Transverse colon (tissue), 4 donors: Measurements from ENCODE around the gene SNPH. TPM values are rescaled to one million over a fixed set of nuclear protein-coding genes. Genes with fewer than 3 reads are reported as not detected.

Experiments
- DNase-seq: peaks from one replicate; pipeline ENCODE4 v3.0.0-alpha.2; 2019
- H3K27ac ChIP-seq, 4 donors: fragments of 200-600 bp; sonication (generic); 2 replicates each; pipeline ENCODE4 v1.5.1; 2016 to 2018; ENCODE audit warnings: inconsistent platforms in 4 of 4
- H3K27me3 ChIP-seq: fragments of 200-600 bp; sonication (generic); 2 replicates; pipeline ENCODE4 v1.5.1; 2017; ENCODE audit warnings: inconsistent platforms
- H3K36me3 ChIP-seq, 4 donors: fragments of 200-600 bp; sonication (generic); 2 replicates each; pipeline ENCODE4 v1.5.1; 2017 to 2019; ENCODE audit warnings: inconsistent platforms in 4 of 4
- H3K4me1 ChIP-seq, 4 donors: fragments of 200-600 bp; sonication (generic); 2 replicates each; pipeline ENCODE4 v1.5.1; 2017 to 2020; ENCODE audit warnings: inconsistent platforms in 4 of 4
- H3K4me3 ChIP-seq, 4 donors: fragments of 200-600 bp; sonication (generic); 1 replicate in 1 of 4; 2 replicates in 3 of 4; pipeline versions ENCODE4 v1.5.1 to v1.6.1; 2017 to 2019; ENCODE audit warnings: inconsistent platforms in 4 of 4
- H3K9me3 ChIP-seq, 2 donors: fragments of 200-600 bp; sonication (generic); 2 replicates each; pipeline ENCODE4 v1.5.1; 2017 to 2019; ENCODE audit warnings: inconsistent platforms in 2 of 2
- CTCF ChIP-seq, 5 experiments: fragments of 200-600 bp in 3 of 5; fragments of 450-650 bp in 2 of 5; sonication (generic) in 3 of 5; IDR thresholded peaks; 1 replicate in 2 of 5; 2 replicates in 3 of 5; pipeline ENCODE4 v1.5.1; 2016 to 2017; ENCODE audit warnings: antibody characterized with exemption in 5 of 5, inconsistent platforms in 3 of 5, mild to moderate bottlenecking in 2 of 5, moderate library complexity in 1 of 5
- EP300 ChIP-seq: sonication (generic); formaldehyde crosslinking; IDR thresholded peaks from one replicate; pipeline ENCODE4 v1.6.1; 2017; ENCODE audit warnings: antibody characterized with exemption, low read depth
- POLR2A ChIP-seq: fragments of 450-650 bp; IDR thresholded peaks from one replicate; pipeline ENCODE4 v1.6.1; 2016; ENCODE audit warnings: antibody characterized with exemption, mild to moderate bottlenecking, moderate library complexity
- POLR2AphosphoS5 ChIP-seq, 3 donors: sonication (generic); formaldehyde crosslinking; IDR thresholded peaks; one replicate each; pipeline ENCODE4 v1.6.1; 2016; ENCODE audit warnings: antibody characterized with exemption in 3 of 3
- WGBS, 2 donors: methylation state at CpG; one replicate each; pipeline ENCODE4 v1.1.5; 2018; ENCODE audit warnings: low coverage in 1 of 2; 5-methylcytosine and 5-hydroxymethylcytosine counted together
- in situ Hi-C, 4 donors: fragments of 200-750 bp; cut with MboI; loops; one replicate each; pipeline versions ENCODE4 v1.15.0 to v1.15.1; 2017; ENCODE audit warnings: low sequenced_read_pairs in 3 of 4, low pct_ligation_motif_present in 1 of 4, low pct_unique_long_range_greater_than_20kb in 1 of 4
- intact Hi-C: fragments of 100-400 bp; cut with DNase I; formaldehyde crosslinking; loops from one replicate; pipeline ENCODE4 v1.15.1; 2023; ENCODE audit warnings: low total_unique reads
- total RNA-seq, 4 donors: library from RNA; depleted of rRNA; stranded (reverse); fragments of >200 nt; gene quantifications; one replicate each; pipeline ENCODE4 v1.1.0, GENCODE V29; 2016

Gene SNPH
- total RNA-seq, 4 donors from 2014 or later = 2.2 to 2.6 (median 2.3) TPM

- in situ Hi-C loops = loop anchor here in 1 of 4 donors (10.0 kb wide), 1 partner anchor 53 kb away; no protein-coding TSS in a partner anchor
- intact Hi-C loops = no loop called here
- Histone ChIP-seq H3K4me3 (no peak overlapping the region), H3K9me3 (no peaks in the 10 kb centered on the region), H3K27me3 (no peaks in the 10 kb centered on the region), H3K4me1 (peaks cover 34 to 47% (median 39%) of the 10 kb centered on the region in 4 donors), H3K36me3 (no peaks in the 10 kb centered on the region), H3K27ac (no peak overlapping the region)
- no peak for TF ChIP-seq CTCF (IDR thresholded peaks at IDR 0.05)
- TF ChIP-seq EP300 = no peak
- TF ChIP-seq POLR2A = no peak
- no peak for TF ChIP-seq POLR2AphosphoS5 (IDR thresholded peaks at IDR 0.05)
- DNase-seq = no peak
- 87 to 89% methylated on average over 3 to 6 of the region's 6 CpGs for WGBS, 2 donors
These were observed 65.8 kb downstream of the SNPH start for GRCh38 chr20:1331801-1332453.

DNA sequence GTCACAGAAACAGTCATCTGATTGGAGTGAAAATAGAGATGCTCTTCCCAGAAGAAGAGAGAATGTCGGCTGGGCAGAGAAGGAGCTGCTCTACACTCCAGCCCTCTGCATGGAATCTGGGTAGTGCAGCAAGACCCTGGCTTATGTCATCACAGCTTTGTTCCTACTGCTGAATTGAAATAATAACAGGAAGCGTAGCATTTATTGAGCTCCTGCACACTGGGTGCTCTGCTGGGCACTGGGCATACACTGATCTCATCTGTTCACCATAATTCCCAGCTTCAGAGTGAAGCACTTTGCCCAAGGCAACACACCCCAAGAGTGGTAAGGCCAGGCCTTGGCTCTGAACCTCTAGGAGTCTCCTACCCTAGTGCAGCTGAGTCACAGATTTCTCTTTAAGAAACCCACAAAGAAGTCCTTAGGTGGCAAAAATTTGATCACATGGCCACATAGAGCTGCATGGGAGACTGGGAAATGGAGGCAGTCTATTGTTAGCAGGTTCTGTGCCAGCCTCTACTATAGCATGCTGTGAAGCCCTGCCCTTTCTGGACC, 66.7 kb downstream of the SNPH start:
- TF ChIP-seq POLR2A (no peak), POLR2AphosphoS5 (IDR thresholded peaks at IDR 0.05) (no peak), CTCF (IDR thresholded peaks at IDR 0.05) (no peak), EP300 (no peak)
- H3K4me3 ChIP-seq = no peak overlapping the region
- DNase-seq = no peak
- H3K4me1 ChIP-seq = peaks cover 31 to 46% (median 33%) of the 10 kb centered on the region in 4 donors
- no peaks in the 10 kb centered on the region for H3K9me3 ChIP-seq
- 100% methylated on average over 1 to 2 of the region's 2 CpGs for WGBS, 2 donors
- H3K27ac ChIP-seq = no peak overlapping the region
- no peaks in the 10 kb centered on the region for H3K27me3 ChIP-seq
- intact Hi-C loops (no loop called here), in situ Hi-C loops (loop anchor here in 1 of 4 donors (10.0 kb wide), 1 partner anchor 52 kb away; no protein-coding TSS in a partner anchor)
- H3K36me3 ChIP-seq = no peaks in the 10 kb centered on the region

- intact Hi-C loops (no loop called here), in situ Hi-C loops (loop anchor here in 1 of 4 donors (10.0 kb wide), 1 partner anchor 51 kb away; no protein-coding TSS in a partner anchor)
- Histone ChIP-seq H3K27ac (no peak overlapping the region), H3K4me3 (no peak overlapping the region), H3K27me3 (no peaks in the 10 kb centered on the region), H3K4me1 (peaks cover 23 to 37% (median 24%) of the 10 kb centered on the region in 4 donors), H3K9me3 (no peaks in the 10 kb centered on the region), H3K36me3 (no peaks in the 10 kb centered on the region)
- WGBS, 2 donors = 94 to 96% methylated on average over 5 to 11 of the region's 11 CpGs
- DNase-seq = no peak
- TF ChIP-seq POLR2AphosphoS5 (IDR thresholded peaks at IDR 0.05) (no peak), EP300 (no peak), POLR2A (no peak), CTCF (IDR thresholded peaks at IDR 0.05) (no peak)
These were observed 67.6 kb downstream of the SNPH start for GRCh38 chr20:1333462-1334369.

GRCh38 chr20:1334370-1334731, 68.3 kb downstream of the SNPH start:
- H3K27ac ChIP-seq = no peak overlapping the region
- no peaks in the 10 kb centered on the region for H3K36me3 ChIP-seq
- H3K4me3 ChIP-seq = no peak overlapping the region
- peaks cover 18 to 30% (median 22%) of the 10 kb centered on the region in 4 donors for H3K4me1 ChIP-seq
- TF ChIP-seq CTCF (IDR thresholded peaks at IDR 0.05) = no peak
- no peak for TF ChIP-seq POLR2A
- TF ChIP-seq POLR2AphosphoS5 (IDR thresholded peaks at IDR 0.05) = no peak
- TF ChIP-seq EP300 = no peak
- WGBS, 2 donors = 86 to 97% methylated on average over 3 to 4 of the region's 4 CpGs
- no peak for DNase-seq
- H3K9me3 ChIP-seq = no peaks in the 10 kb centered on the region
- intact Hi-C loops = no loop called here
- in situ Hi-C loops = loop anchor here in 1 of 4 donors (10.0 kb wide), 1 partner anchor 50 kb away; no protein-coding TSS in a partner anchor
- no peaks in the 10 kb centered on the region for H3K27me3 ChIP-seq
